OCI-LY7 (cell line): ENCODE measurements around the gene DSCAM.

Experiments used
- CTCF ChIP-seq: fragments of 200-600 bp; sonication (generic); conservative IDR thresholded peaks from 2 replicates; pipeline ENCODE4 v1.5.1; 2014; ENCODE audit warnings: mild to moderate bottlenecking, antibody characterized with exemption, low read length, moderate library complexity, mixed read lengths
- EZH2phosphoT487 ChIP-seq: fragments of 200-600 bp; sonication (generic); IDR thresholded peaks from 2 replicates; pipeline ENCODE4 v1.6.1; 2018; ENCODE audit warnings: low read depth, borderline replicate concordance, mild to moderate bottlenecking, mixed run types, antibody characterized with exemption, low read length, moderate library complexity, mixed read lengths

- no peak for TF ChIP-seq CTCF
- no peak for TF ChIP-seq EZH2phosphoT487
Observed at GRCh38 chr21:40620386-40621145, 226.4 kb downstream of the DSCAM start.
